HepG2 (cell line): ENCODE data around the gene ECHS1. TPM values are rescaled to one million over a fixed set of nuclear protein-coding genes. Genes with fewer than 3 reads are reported as not detected.

Source experiments
- AGO1 ChIP-seq: fragments of 200-400 bp; formaldehyde crosslinking; IDR thresholded peaks from 2 replicates; pipeline ENCODE4 v1.6.1; 2017; ENCODE audit warnings: mild to moderate bottlenecking, low read depth, low read length, moderate library complexity; ENCODE audit not compliant: poor library complexity, severe bottlenecking
- AHR ChIP-seq: IDR thresholded peaks from 2 replicates; pipeline ENCODE4 v1.6.1; 2018; ENCODE audit warnings: missing genetic modification reagents, missing compliant biosample characterization
- ELF1 ChIP-seq: sonication (generic); formaldehyde crosslinking; IDR thresholded peaks from 2 replicates; pipeline ENCODE4 v1.4.0; 2020; ENCODE audit warnings: missing genetic modification reagents
- ERF ChIP-seq: IDR thresholded peaks from 2 replicates; pipeline ENCODE4 v1.6.1; 2018; ENCODE audit warnings: missing biosample characterization, missing genetic modification reagents
- FOXM1 ChIP-seq: sonication (generic); formaldehyde crosslinking; IDR thresholded peaks from 2 replicates; pipeline ENCODE4 v1.5.0; 2020; ENCODE audit warnings: missing genetic modification reagents
- JUNB ChIP-seq: sonication (generic); formaldehyde crosslinking; IDR thresholded peaks from 2 replicates; pipeline ENCODE4 v1.8.0; 2022; ENCODE audit warnings: missing genetic modification reagents, mild to moderate bottlenecking, borderline replicate concordance
- KDM6A ChIP-seq: IDR thresholded peaks from 2 replicates; pipeline ENCODE4 v1.6.1; 2016; ENCODE audit warnings: low read depth
- NCOA2 ChIP-seq: sonication (generic); formaldehyde crosslinking; IDR thresholded peaks from 2 replicates; pipeline ENCODE4 v1.8.0; 2022; ENCODE audit warnings: inconsistent platforms
- PCBP2 ChIP-seq: fragments of 200-400 bp; formaldehyde crosslinking; optimal IDR thresholded peaks from 2 replicates; pipeline ENCODE3; 2018; ENCODE audit warnings: low read length, low read depth; ENCODE audit not compliant: poor library complexity, severe bottlenecking
- RFX1 ChIP-seq: fragments of 450-650 bp; IDR thresholded peaks from 2 replicates; pipeline ENCODE4 v1.6.1; 2017
- SMAD3 ChIP-seq: sonication (generic); formaldehyde crosslinking; IDR thresholded peaks from 2 replicates; pipeline ENCODE4 v1.4.0; 2020; ENCODE audit warnings: missing genetic modification reagents
- SRY ChIP-seq: sonication (generic); formaldehyde crosslinking; IDR thresholded peaks from 2 replicates; pipeline ENCODE4 v1.8.0; 2022; ENCODE audit warnings: mild to moderate bottlenecking, missing genetic modification reagents
- TAF1 ChIP-seq: sonication (generic); formaldehyde crosslinking; IDR thresholded peaks from 2 replicates; pipeline ENCODE4 v1.4.0; 2020; ENCODE audit warnings: missing genetic modification reagents
- TGIF2 ChIP-seq: IDR thresholded peaks from 2 replicates; pipeline ENCODE4 v1.6.1; 2016; ENCODE audit warnings: control low read depth, missing compliant biosample characterization
- THYN1 ChIP-seq: sonication (generic); formaldehyde crosslinking; IDR thresholded peaks from 2 replicates; pipeline ENCODE4 v1.8.1; 2023; ENCODE audit warnings: low read depth, mild to moderate bottlenecking, moderate library complexity, missing genetic modification reagents, borderline replicate concordance
- ZFP36L1 ChIP-seq: sonication (generic); formaldehyde crosslinking; IDR thresholded peaks from 2 replicates; pipeline ENCODE4 v1.8.0; 2022; ENCODE audit warnings: mild to moderate bottlenecking, missing genetic modification reagents, moderate library complexity
- ZKSCAN1 ChIP-seq: fragments of 150-350 bp; IDR thresholded peaks from 2 replicates; pipeline ENCODE4 v1.6.1; 2014; ENCODE audit warnings: low read length
- ZNF350 ChIP-seq: sonication (generic); formaldehyde crosslinking; IDR thresholded peaks from 2 replicates; pipeline ENCODE4 v1.4.0; 2020; ENCODE audit warnings: mild to moderate bottlenecking, low read depth, missing genetic modification reagents, borderline replicate concordance
- ZNF484 ChIP-seq: sonication (generic); formaldehyde crosslinking; IDR thresholded peaks from 2 replicates; pipeline ENCODE4 v1.5.1; 2020; ENCODE audit warnings: mild to moderate bottlenecking, low read depth, missing genetic modification reagents, borderline replicate concordance
- ZNF556 ChIP-seq: sonication (generic); formaldehyde crosslinking; IDR thresholded peaks from 2 replicates; pipeline ENCODE4 v1.4.0; 2020; ENCODE audit warnings: mild to moderate bottlenecking, missing genetic modification reagents, borderline replicate concordance
- ZNF644 ChIP-seq: IDR thresholded peaks from 2 replicates; pipeline ENCODE4 v1.6.1; 2016; ENCODE audit warnings: low read depth
- ZNF749 ChIP-seq: sonication (generic); formaldehyde crosslinking; IDR thresholded peaks from 2 replicates; pipeline ENCODE4 v1.8.0; 2022; ENCODE audit warnings: mild to moderate bottlenecking, missing genetic modification reagents, moderate library complexity, borderline replicate concordance
- ZNF816 ChIP-seq: sonication (generic); formaldehyde crosslinking; IDR thresholded peaks from 2 replicates; pipeline ENCODE4 v1.8.0; 2022; ENCODE audit warnings: missing genetic modification reagents, mild to moderate bottlenecking, borderline replicate concordance
- polyA plus RNA-seq, 8 experiments: library from polyadenylated mRNA; depleted of rRNA in 3 of 8; stranded (reverse) in 7 of 8; unstranded in 1 of 8; fragments of >200 nt; fragmentation: Illumina TruSeq in 4 of 8; extraction: Trizol in 4 of 8; gene quantifications; 2 replicates each; pipeline versions ENCODE4 v1.2.1 to v1.2.3, GENCODE V29; 2011 to 2016; ENCODE audit warnings: low read depth in 4 of 8, missing spikeins in 1 of 8, mixed read lengths in 1 of 8; ENCODE audit not compliant: insufficient read depth in 1 of 8
- total RNA-seq, 5 experiments: library from RNA; depleted of rRNA; stranded (reverse); fragments of >200 nt; fragmentation: Illumina TruSeq; extraction: Trizol; gene quantifications; 2 replicates each; pipeline ENCODE4 v1.2.3, GENCODE V29; 2016; ENCODE audit warnings: low read depth in 1 of 5
- TF ChIP-seq, protein P1 (sequence below): sonication (generic); formaldehyde crosslinking; IDR thresholded peaks from 2 replicates; pipeline ENCODE4 v1.5.1; 2020; ENCODE audit warnings: mild to moderate bottlenecking, missing genetic modification reagents, moderate library complexity
- TF ChIP-seq, protein P2 (sequence below): sonication (generic); formaldehyde crosslinking; IDR thresholded peaks from 2 replicates; pipeline ENCODE4 v1.4.0; 2020; ENCODE audit warnings: missing genetic modification reagents
- TF ChIP-seq, protein P3 (sequence below): sonication (generic); formaldehyde crosslinking; IDR thresholded peaks from 2 replicates; pipeline ENCODE4 v1.4.0; 2020; ENCODE audit warnings: missing genetic modification reagents

ECHS1 gene
- total and polyA plus RNA-seq, 2 of the 13 experiments (the other 11 are each of a cell fraction or from before 2014, with no cell fraction given): 32.7 to 195 TPM

DNA sequence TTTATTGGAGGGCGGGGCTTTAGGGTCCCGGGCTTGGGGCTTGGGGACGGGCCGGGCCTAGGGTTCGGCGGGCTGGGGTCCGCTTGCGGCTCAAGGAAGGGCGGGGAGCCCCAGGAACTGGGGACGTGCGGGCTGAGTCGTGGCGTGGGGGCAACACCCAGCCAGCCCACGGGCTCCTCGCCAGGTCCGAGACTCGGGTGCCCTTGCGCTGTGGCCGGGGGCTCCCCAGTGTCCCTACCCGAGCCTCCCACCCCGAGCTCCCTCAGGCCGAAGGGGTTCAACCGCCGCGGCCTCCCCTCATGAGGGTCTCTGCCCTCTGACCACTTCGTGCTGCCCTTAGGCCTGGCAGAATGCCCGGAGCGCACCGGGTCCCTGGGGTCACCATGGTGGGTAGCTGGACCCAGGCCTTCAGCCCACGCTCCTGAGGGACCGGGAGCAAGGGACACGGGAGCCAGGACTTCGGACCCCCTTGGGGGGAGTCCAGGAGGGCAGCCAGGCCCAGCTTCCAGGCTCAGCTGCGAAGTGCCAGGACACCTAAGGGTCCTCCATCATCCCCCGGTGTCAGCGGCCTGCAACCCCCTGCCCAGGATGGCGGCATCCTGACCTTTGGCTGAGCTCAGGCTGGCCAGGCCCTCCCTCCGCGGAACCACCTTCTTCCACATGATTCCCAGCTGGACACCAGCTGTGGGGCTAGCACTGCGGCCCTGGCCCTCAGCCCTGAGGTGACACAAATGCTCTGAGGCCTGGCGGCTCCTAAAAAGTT lies 14.8 kb downstream of the ECHS1 start (continued):
- TF ChIP-seq, protein P1, sequence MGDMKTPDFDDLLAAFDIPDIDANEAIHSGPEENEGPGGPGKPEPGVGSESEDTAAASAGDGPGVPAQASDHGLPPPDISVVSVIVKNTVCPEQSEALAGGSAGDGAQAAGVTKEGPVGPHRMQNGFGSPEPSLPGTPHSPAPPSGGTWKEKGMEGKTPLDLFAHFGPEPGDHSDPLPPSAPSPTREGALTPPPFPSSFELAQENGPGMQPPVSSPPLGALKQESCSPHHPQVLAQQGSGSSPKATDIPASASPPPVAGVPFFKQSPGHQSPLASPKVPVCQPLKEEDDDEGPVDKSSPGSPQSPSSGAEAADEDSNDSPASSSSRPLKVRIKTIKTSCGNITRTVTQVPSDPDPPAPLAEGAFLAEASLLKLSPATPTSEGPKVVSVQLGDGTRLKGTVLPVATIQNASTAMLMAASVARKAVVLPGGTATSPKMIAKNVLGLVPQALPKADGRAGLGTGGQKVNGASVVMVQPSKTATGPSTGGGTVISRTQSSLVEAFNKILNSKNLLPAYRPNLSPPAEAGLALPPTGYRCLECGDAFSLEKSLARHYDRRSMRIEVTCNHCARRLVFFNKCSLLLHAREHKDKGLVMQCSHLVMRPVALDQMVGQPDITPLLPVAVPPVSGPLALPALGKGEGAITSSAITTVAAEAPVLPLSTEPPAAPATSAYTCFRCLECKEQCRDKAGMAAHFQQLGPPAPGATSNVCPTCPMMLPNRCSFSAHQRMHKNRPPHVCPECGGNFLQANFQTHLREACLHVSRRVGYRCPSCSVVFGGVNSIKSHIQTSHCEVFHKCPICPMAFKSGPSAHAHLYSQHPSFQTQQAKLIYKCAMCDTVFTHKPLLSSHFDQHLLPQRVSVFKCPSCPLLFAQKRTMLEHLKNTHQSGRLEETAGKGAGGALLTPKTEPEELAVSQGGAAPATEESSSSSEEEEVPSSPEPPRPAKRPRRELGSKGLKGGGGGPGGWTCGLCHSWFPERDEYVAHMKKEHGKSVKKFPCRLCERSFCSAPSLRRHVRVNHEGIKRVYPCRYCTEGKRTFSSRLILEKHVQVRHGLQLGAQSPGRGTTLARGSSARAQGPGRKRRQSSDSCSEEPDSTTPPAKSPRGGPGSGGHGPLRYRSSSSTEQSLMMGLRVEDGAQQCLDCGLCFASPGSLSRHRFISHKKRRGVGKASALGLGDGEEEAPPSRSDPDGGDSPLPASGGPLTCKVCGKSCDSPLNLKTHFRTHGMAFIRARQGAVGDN (CRISPR knock-in tag): peak; percentile 86
- TF ChIP-seq TAF1 (CRISPR knock-in tag): peak; percentile 38; the same call in 1 of the 2 replicates
- no peak for TF ChIP-seq ZNF644
- no peak for TF ChIP-seq ZKSCAN1
- no peak for TF ChIP-seq NCOA2 (CRISPR knock-in tag)
- 0 out of 2 replicates have a peak, but pooled peaks have one; percentile 52 for TF ChIP-seq ZNF749 (CRISPR knock-in tag)
- TF ChIP-seq PCBP2: no peak
- no peak for TF ChIP-seq ZNF350 (CRISPR knock-in tag)
- no peak for TF ChIP-seq THYN1 (CRISPR knock-in tag)
- no peak for TF ChIP-seq ZNF484
- TF ChIP-seq SRY (CRISPR knock-in tag): peak; percentile 1; the same call in 1 of the 2 replicates
- no peak for TF ChIP-seq SMAD3
- no peak for TF ChIP-seq KDM6A
- TF ChIP-seq, protein P2, sequence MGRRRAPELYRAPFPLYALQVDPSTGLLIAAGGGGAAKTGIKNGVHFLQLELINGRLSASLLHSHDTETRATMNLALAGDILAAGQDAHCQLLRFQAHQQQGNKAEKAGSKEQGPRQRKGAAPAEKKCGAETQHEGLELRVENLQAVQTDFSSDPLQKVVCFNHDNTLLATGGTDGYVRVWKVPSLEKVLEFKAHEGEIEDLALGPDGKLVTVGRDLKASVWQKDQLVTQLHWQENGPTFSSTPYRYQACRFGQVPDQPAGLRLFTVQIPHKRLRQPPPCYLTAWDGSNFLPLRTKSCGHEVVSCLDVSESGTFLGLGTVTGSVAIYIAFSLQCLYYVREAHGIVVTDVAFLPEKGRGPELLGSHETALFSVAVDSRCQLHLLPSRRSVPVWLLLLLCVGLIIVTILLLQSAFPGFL (CRISPR knock-in tag): no peak
- peak; percentile 63; the same call in 1 of the 2 replicates for TF ChIP-seq ZNF816 (CRISPR knock-in tag)
- no peak for TF ChIP-seq TGIF2 (CRISPR knock-in tag)
- no peak for TF ChIP-seq FOXM1 (CRISPR knock-in tag)
- no peak for TF ChIP-seq RFX1
- TF ChIP-seq JUNB (CRISPR knock-in tag): no peak
- TF ChIP-seq ELF1 (CRISPR knock-in tag): no peak
- TF ChIP-seq ERF (CRISPR knock-in tag): no peak
- no peak for TF ChIP-seq ZFP36L1
- TF ChIP-seq, protein P3, sequence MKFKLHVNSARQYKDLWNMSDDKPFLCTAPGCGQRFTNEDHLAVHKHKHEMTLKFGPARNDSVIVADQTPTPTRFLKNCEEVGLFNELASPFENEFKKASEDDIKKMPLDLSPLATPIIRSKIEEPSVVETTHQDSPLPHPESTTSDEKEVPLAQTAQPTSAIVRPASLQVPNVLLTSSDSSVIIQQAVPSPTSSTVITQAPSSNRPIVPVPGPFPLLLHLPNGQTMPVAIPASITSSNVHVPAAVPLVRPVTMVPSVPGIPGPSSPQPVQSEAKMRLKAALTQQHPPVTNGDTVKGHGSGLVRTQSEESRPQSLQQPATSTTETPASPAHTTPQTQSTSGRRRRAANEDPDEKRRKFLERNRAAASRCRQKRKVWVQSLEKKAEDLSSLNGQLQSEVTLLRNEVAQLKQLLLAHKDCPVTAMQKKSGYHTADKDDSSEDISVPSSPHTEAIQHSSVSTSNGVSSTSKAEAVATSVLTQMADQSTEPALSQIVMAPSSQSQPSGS (CRISPR knock-in tag): no peak
- TF ChIP-seq ZNF556 (CRISPR knock-in tag): peak; percentile 59; the same call in 1 of the 2 replicates
- TF ChIP-seq AGO1: no peak
- TF ChIP-seq AHR: 0 out of 2 replicates have a peak, but pooled peaks have one; percentile 19
